GM12878 (cell line): ENCODE measurements around the gene QPRT. TPM values are rescaled to one million over a fixed set of nuclear protein-coding genes. Genes with fewer than 3 reads are reported as not detected.

Experiments
- ATAC-seq: fragments of 200-7000 bp; cut with Tn5 transposase; 3 replicates; pipeline ENCODE4 v1.9.1; 2020; ENCODE audit warnings: mild to moderate bottlenecking, moderate library complexity
- BruUV-seq: library from RNA; stranded (reverse); fragments of 400-500 nt; replicated peaks from 2 replicates; lab custom pipeline; 2021; lab: Mats Ljungman, UMichigan
- CTCF ChIA-PET: fragments of 300-600 bp; sonication (Branson Sonifier 250); formaldehyde crosslinking; extraction: SDS; loops from one replicate; lab custom pipeline; 2021; ENCODE audit warnings: inconsistent platforms; lab: Yijun Ruan, JAX
- POLR2A ChIA-PET: fragments of 350-600 bp; formaldehyde crosslinking; extraction: SDS; loops from one replicate; lab custom pipeline; 2021; ENCODE audit warnings: inconsistent platforms; lab: Charles Lee
- RAD21 ChIA-PET: fragments of 300-600 bp; sonication (Branson Sonifier 250); formaldehyde crosslinking; loops from one replicate; lab custom pipeline; 2023; ENCODE audit warnings: antibody characterized with exemption; ENCODE audit not compliant: unreplicated experiment; lab: Charles Lee
- SMC1A ChIA-PET: fragments of 300-600 bp; sonication (Branson Sonifier 250); formaldehyde crosslinking; loops from one replicate; lab custom pipeline; 2023; ENCODE audit not compliant: unreplicated experiment, uncharacterized antibody; lab: Charles Lee
- DNase-seq: peaks from one replicate; pipeline ENCODE4 v3.0.0-alpha.2; 2011; ENCODE audit warnings: low read depth, low spot score
- FAIRE-seq: peaks from 3 replicates; lab custom pipeline; 2011; peaks lifted over from hg19 to GRCh38; lab: Jason Lieb, UNC
- H2AFZ ChIP-seq: 2 replicates; pipeline ENCODE4 v1.6.0; 2011; ENCODE audit warnings: low read depth, low read length, control low read depth; ENCODE audit not compliant: control insufficient read depth
- H3K27ac ChIP-seq: 2 replicates; pipeline ENCODE4 v1.5.1; 2011; ENCODE audit warnings: control low read depth; ENCODE audit not compliant: control insufficient read depth, insufficient read depth
- H3K27me3 ChIP-seq, 2 experiments: replicated peaks in 1 of 2; 2 replicates each; pipeline versions ENCODE4 v1.6.0 to v1.6.1; 2011; ENCODE audit warnings: low read length in 1 of 2; ENCODE audit not compliant: control insufficient read depth in 2 of 2, insufficient read depth in 2 of 2
- H3K36me3 ChIP-seq, 2 experiments: 2 replicates each; pipeline ENCODE4 v1.5.1; 2011; ENCODE audit warnings: low read length in 1 of 2; ENCODE audit not compliant: control insufficient read depth in 2 of 2, insufficient read depth in 2 of 2
- H3K4me1 ChIP-seq: 2 replicates; pipeline ENCODE4 v1.6.1; 2011; ENCODE audit warnings: mild to moderate bottlenecking, low read length, moderate library complexity, mixed read lengths; ENCODE audit not compliant: control insufficient read depth, insufficient read depth
- H3K4me2 ChIP-seq: 2 replicates; pipeline ENCODE4 v1.6.0; 2011; ENCODE audit warnings: control low read depth; ENCODE audit not compliant: control insufficient read depth, insufficient read depth
- H3K4me3 ChIP-seq: fragments of 200-600 bp; sonication (generic); 2 replicates; pipeline ENCODE4 v1.5.1; 2016
- H3K79me2 ChIP-seq: 2 replicates; pipeline ENCODE4 v1.6.0; 2011; ENCODE audit warnings: low read length; ENCODE audit not compliant: control insufficient read depth, insufficient read depth
- H3K9ac ChIP-seq: 2 replicates; pipeline ENCODE4 v1.8.0; 2011; ENCODE audit warnings: low read length, control low read depth, mixed read lengths; ENCODE audit not compliant: control insufficient read depth, insufficient read depth
- H3K9me3 ChIP-seq: replicated peaks from 3 replicates; pipeline ENCODE4 v1.5.1; 2011; ENCODE audit warnings: mild to moderate bottlenecking, low read length; ENCODE audit not compliant: control insufficient read depth, insufficient read depth
- H4K20me1 ChIP-seq: 2 replicates; pipeline ENCODE4 v1.6.0; 2011; ENCODE audit not compliant: control insufficient read depth, insufficient read depth
- WGBS: methylation state at CpG from one replicate; pipeline ENCODE4 v1.1.6; 2016; ENCODE audit warnings: low lambda C conversion rate; ENCODE audit not compliant: insufficient replicate concordance, insufficient coverage; ENCODE audit errors: missing lambda C conversion rate; 5-methylcytosine and 5-hydroxymethylcytosine counted together
- in situ Hi-C: fragments of 300-500 bp; cut with MboI; formaldehyde crosslinking; loops from 9 replicates; pipeline ENCODE4 v1.14.3; 2018; ENCODE audit warnings: mixed read lengths
- intact Hi-C: fragments of 100-400 bp; cut with micrococcal nuclease; formaldehyde crosslinking; loops from one replicate; pipeline ENCODE4 v1.14.2; 2022; ENCODE audit not compliant: unreplicated experiment
- polyA plus RNA-seq, 11 experiments: library from polyadenylated mRNA; depleted of rRNA in 4 of 11; unstranded in 6 of 11; stranded (reverse) in 5 of 11; fragments of >200 nt; fragmentation: Nextera tagmentation in 4 of 11; fragmentation: Illumina TruSeq in 1 of 11; extraction: Ambion mirVana in 4 of 11; extraction: Trizol in 1 of 11; gene quantifications; 1 replicate in 1 of 11; 2 replicates in 10 of 11; pipeline versions ENCODE4 v1.2.1 to v1.2.3, GENCODE V29; 2011 to 2016; ENCODE audit warnings: inconsistent platforms in 2 of 11, missing spikeins in 2 of 11, low read depth in 1 of 11
- total RNA-seq, 4 experiments: library from RNA; depleted of rRNA in 3 of 4; stranded (reverse); fragments of >200 nt in 3 of 4; fragmentation: Illumina TruSeq in 1 of 4; extraction: Trizol in 1 of 4; gene quantifications; 2 replicates each; pipeline versions ENCODE4 v1.2.1 to v1.2.3, GENCODE V29; 2013 to 2021
- TF ChIP-seq, protein P1 (sequence below): fragments of 450-650 bp; IDR thresholded peaks from 2 replicates; pipeline ENCODE4 v1.6.1; 2018; ENCODE audit warnings: borderline replicate concordance, mild to moderate bottlenecking; ENCODE audit not compliant: partially characterized antibody
- TF ChIP-seq, protein P2 (sequence below): fragments of 450-650 bp; IDR thresholded peaks from 2 replicates; pipeline ENCODE4 v1.6.1; 2016; ENCODE audit warnings: mild to moderate bottlenecking

Gene QPRT
- total and polyA plus RNA-seq, 10 of the 15 experiments (the other 5 are each of a cell fraction or from before 2014, with no cell fraction given) = 2.7 to 43.0 (median 31.3) TPM

DNA sequence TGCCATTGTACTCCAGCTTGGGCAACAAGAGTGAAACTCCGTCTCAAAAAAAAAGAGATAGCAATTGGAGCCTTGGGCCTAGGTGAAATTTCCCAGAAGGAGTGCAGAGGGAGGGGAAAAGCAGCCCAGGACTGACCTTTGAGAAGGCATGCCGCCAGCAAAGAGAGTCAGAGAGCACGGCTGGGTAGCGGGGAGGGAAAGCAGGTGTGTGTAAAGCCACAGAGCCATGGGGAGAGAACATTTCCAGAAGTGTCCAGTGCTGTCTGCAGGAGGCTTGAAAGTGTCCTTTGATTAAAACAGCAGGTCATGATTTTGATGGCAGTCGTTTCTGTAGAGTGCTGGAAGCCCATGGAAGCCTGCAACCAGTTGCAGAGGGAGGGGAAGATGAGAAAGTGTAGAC, 58.7 kb downstream of the QPRT start:
- no peak overlapping the region for H3K4me2 ChIP-seq
- H3K9me3 ChIP-seq = peaks cover 1% of the 10 kb centered on the region; the same call in 2 of the 3 replicates
- FAIRE-seq = no peak
- ChIA-PET POLR2A (interaction anchor here (1.5 kb wide), 1 partner anchor 79 kb away, joined by 4 read pairs; no protein-coding TSS in a partner anchor), CTCF (interaction anchor here (1.5 to 2.3 kb wide), 3 partner anchors 8 to 49 kb away, joined by 4 to 15 read pairs (median 7); no protein-coding TSS in a partner anchor)
- 76% methylated on average over 5 of the region's 5 CpGs for WGBS
- no peaks in the 10 kb centered on the region for H3K27me3 ChIP-seq
- H3K4me1 ChIP-seq = peaks cover 14% of the 10 kb centered on the region
- in situ Hi-C loops = no loop called here
- TF ChIP-seq, protein P1, sequence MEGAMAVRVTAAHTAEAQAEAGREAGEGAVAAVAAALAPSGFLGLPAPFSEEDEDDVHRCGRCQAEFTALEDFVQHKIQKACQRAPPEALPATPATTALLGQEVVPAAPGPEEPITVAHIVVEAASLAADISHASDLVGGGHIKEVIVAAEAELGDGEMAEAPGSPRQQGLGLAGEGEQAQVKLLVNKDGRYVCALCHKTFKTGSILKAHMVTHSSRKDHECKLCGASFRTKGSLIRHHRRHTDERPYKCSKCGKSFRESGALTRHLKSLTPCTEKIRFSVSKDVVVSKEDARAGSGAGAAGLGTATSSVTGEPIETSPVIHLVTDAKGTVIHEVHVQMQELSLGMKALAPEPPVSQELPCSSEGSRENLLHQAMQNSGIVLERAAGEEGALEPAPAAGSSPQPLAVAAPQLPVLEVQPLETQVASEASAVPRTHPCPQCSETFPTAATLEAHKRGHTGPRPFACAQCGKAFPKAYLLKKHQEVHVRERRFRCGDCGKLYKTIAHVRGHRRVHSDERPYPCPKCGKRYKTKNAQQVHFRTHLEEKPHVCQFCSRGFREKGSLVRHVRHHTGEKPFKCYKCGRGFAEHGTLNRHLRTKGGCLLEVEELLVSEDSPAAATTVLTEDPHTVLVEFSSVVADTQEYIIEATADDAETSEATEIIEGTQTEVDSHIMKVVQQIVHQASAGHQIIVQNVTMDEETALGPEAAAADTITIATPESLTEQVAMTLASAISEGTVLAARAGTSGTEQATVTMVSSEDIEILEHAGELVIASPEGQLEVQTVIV = no peak
- TF ChIP-seq, protein P2, sequence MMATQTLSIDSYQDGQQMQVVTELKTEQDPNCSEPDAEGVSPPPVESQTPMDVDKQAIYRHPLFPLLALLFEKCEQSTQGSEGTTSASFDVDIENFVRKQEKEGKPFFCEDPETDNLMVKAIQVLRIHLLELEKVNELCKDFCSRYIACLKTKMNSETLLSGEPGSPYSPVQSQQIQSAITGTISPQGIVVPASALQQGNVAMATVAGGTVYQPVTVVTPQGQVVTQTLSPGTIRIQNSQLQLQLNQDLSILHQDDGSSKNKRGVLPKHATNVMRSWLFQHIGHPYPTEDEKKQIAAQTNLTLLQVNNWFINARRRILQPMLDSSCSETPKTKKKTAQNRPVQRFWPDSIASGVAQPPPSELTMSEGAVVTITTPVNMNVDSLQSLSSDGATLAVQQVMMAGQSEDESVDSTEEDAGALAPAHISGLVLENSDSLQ = no peak
- TF ChIP-seq, all 136 proteins: peak for 0
- Histone ChIP-seq H4K20me1 (no peaks in the 10 kb centered on the region), H3K79me2 (no peaks in the 10 kb centered on the region), H3K36me3 (no peaks in the 10 kb centered on the region), H2AFZ (no peak overlapping the region), H3K9ac (no peak overlapping the region), H3K27ac (no peak overlapping the region), H3K4me3 (no peak overlapping the region)
- ATAC-seq = no peak
- intact Hi-C loops = no loop called here
- ChIA-PET SMC1A (interaction anchor here (0.6 kb wide), 1 partner anchor 67 kb away, joined by 3 read pairs; no protein-coding TSS in a partner anchor), RAD21 (no interaction called here)
- BruUV-seq = no TSS peak
- DNase-seq = no peak
